ENCODE data around the gene REPIN1.

Gene REPIN1

GRCh38 chr7:150412016-150412415 lies 43.4 kb downstream of the REPIN1 start:
- DNase-seq (ENCODE audit: low read depth): no peak
- no peak overlapping the region for H3K4me3 ChIP-seq (ENCODE audit: low read length)
- TF ChIP-seq CTCF (conservative IDR thresholded peaks at IDR 0.05; ENCODE audit: low read depth, low read length): no peak

GRCh38 chr7:150412518-150413488 lies 44.2 kb downstream of the REPIN1 start:
- H3K4me3 ChIP-seq (ENCODE audit: low read length): no peak overlapping the region
- no peak for DNase-seq (ENCODE audit: low read depth)
- TF ChIP-seq CTCF (conservative IDR thresholded peaks at IDR 0.05; ENCODE audit: low read depth, low read length): no peak

GRCh38 chr7:150413640-150414081 lies 45.0 kb downstream of the REPIN1 start:
- no peak for TF ChIP-seq CTCF (conservative IDR thresholded peaks at IDR 0.05; ENCODE audit: low read depth, low read length)
- DNase-seq (ENCODE audit: low read depth): no peak
- no peak overlapping the region for H3K4me3 ChIP-seq (ENCODE audit: low read length)

- DNase-seq (ENCODE audit: low read depth): no peak
- TF ChIP-seq CTCF (conservative IDR thresholded peaks at IDR 0.05; ENCODE audit: low read depth, low read length): no peak
- H3K4me3 ChIP-seq (ENCODE audit: low read length): no peak overlapping the region
Observed at GRCh38 chr7:150415161-150416153, 46.8 kb downstream of the REPIN1 start.

GRCh38 chr7:150417239-150417638 lies 48.6 kb downstream of the REPIN1 start:
- no peak overlapping the region for H3K4me3 ChIP-seq (ENCODE audit: low read length)
- TF ChIP-seq CTCF (conservative IDR thresholded peaks at IDR 0.05; ENCODE audit: low read depth, low read length): no peak
- DNase-seq (ENCODE audit: low read depth): no peak

- H3K4me3 ChIP-seq (ENCODE audit: low read length): no peak overlapping the region
- no peak for TF ChIP-seq CTCF (conservative IDR thresholded peaks at IDR 0.05; ENCODE audit: low read depth, low read length)
- no peak for DNase-seq (ENCODE audit: low read depth)
Observed at GRCh38 chr7:150417863-150418262, 49.2 kb downstream of the REPIN1 start.

All from retinal pigment epithelial cell (primary cell).